Stimulated activated CD8-positive, alpha-beta memory T cell treated with anti-CD3 and anti-CD28 coated beads, Interleukin-12 subunit alpha, Interleukin-12 subunit beta, amount 100 ng/mL, for 24 hours (primary cell): ENCODE measurements around the gene PPP1R1B.
"Not testable (repeated sequence)": the region's sequence is repeated elsewhere in the genome, so short reads cannot be mapped to it uniquely, and the experiment has no call there.

Experiments
- DNase-seq: peaks from one replicate; pipeline ENCODE4 v3.0.0-alpha.2; 2020; ENCODE audit errors: extremely low read depth

Gene PPP1R1B

GRCh38 chr17:39626171-39627046 lies at the start of gene PPP1R1B:
Gene PPP1R1B, plus strand, starts transcription at chr17:39626952. Its CDS starts 441 bp downstream, at chr17:39627393.
- DNase-seq, result no peak

DNA sequence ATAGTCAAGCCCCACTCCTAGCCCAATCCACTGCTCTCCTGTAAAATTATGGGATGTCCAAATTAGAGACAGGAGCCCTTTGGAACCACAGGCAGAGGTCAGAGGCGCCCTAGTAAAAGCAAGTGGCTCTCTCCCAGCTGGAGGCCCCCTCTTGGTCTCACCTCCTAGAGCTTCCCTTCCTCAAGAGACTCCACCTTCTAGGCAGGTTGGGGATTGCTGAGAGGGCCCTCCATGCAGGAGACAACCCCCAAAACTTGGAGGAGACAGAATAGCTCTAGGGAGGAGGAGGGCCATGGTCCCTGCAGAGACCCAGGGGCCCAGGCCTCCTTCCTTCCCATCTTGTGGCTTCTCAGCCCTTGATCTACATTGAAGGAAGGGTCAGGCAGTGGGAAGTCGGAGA lies 48.5 kb upstream of the PPP1R1B start:
- DNase-seq, result no peak

DNA sequence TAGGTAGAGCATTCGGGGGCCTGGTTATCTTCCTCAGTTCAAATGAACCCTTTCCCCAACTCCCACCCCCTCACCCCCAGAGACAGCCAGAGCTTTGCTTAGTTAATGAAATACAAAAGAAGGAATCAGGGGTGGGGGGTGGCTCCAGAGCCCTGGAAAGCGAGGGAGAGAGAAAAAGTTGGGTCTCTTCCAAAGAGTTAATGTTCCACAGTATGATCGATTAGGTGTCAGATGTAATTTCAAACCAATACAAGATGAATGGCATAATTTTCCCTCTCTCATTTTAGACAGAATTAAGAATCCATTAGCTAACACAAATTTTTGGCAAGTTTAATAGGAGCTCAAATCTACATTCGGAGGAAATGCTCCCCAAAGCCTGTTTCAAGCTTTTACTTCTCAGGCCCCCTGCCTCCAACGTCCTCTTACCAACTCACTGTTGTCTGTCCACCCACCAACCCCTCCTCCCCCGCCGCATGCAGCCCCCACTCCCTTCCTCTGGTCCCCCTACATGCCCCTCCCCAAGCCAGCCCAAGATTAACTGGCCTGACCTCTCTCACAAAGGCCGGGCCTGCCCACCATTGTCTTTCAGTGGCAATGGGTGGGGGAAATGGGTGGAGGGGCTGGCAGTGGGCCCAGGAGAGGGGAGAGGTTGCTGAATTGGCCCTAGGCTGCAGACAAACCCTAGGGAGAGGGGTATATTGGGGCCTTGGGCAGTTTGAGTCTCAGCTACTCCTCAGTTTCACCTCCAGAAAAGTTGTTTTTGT lies 47.3 kb upstream of the PPP1R1B start:
- no peak for DNase-seq

DNA sequence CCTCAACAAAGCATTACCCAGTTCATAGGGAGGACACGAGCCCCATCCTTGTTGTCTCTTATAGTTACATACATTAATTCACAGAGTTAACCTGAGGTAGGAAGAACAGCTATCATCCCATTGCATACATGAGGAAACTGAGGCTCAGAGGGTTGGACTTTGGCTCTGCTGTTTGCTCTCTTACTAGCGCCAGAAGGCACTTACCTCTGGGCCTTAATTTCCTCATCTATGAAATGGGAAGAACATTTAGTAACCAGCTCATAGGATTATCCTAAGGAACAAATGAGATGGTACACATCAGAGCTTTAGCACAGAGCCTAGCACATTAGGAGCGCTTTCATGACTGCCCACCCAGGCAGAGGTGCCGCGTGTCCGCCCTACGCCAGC lies 46.7 kb upstream of the PPP1R1B start:
- no peak for DNase-seq

DNA sequence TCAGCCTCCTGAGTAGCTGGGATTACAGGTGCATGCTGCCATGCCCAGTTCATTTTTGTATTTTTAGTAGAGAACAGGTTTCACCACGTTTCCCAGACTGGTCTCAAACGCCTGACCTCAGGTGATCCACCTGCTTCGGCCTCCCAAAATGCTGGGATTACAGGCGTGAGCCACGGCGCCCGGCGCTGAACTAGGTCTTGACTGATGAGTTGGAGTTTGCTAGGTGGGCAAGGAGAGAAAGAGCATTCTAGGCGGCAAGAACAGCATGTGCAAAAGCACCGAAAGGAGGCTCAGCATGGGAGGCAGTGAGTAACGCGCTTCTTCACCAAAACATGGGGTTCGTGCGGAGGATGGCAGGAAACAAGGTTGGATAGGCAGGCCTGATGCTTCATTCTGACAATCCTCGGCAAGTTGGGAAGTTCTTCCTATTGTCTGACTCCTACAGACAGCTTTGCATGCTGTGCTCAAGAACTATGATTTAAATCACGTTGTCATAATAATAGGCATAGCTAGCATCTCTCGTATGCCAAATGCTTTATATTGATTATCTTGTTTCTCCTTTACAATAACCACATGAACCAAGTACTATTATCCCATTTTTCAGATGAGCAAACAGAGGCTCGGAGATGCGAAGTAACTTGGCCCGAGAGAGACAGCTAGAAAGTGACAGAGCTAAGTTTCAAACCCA lies 45.5 kb upstream of the PPP1R1B start:
- DNase-seq, result no peak

DNA sequence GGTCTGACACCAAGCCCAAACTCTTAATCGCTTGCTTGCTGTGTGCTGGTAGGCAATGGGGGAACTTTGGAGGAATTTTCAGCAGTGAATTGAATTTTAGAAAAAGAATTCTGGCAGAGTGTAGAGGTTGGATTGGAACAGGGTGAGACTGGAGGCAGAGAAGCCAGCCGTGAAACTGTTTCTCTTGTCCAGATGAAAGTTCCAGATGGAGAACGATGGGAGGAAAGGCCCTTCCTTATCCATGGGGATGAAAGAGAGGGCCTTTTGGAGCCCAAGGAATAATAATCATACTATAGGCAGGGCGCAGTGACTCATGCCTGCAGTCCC lies 45.0 kb upstream of the PPP1R1B start:
- no peak for DNase-seq

- DNase-seq, result no peak
These were observed 44.1 kb upstream of the PPP1R1B start for GRCh38 chr17:39582658-39583057.

GRCh38 chr17:39590180-39590579 lies 36.6 kb upstream of the PPP1R1B start:
- DNase-seq, result not testable (repeated sequence)

GRCh38 chr17:39591958-39592954 lies 34.5 kb upstream of the PPP1R1B start:
- no peak for DNase-seq

GRCh38 chr17:39593371-39593770 lies 33.4 kb upstream of the PPP1R1B start:
- no peak for DNase-seq

GRCh38 chr17:39595294-39595693 lies 31.5 kb upstream of the PPP1R1B start:
- no peak for DNase-seq

DNA sequence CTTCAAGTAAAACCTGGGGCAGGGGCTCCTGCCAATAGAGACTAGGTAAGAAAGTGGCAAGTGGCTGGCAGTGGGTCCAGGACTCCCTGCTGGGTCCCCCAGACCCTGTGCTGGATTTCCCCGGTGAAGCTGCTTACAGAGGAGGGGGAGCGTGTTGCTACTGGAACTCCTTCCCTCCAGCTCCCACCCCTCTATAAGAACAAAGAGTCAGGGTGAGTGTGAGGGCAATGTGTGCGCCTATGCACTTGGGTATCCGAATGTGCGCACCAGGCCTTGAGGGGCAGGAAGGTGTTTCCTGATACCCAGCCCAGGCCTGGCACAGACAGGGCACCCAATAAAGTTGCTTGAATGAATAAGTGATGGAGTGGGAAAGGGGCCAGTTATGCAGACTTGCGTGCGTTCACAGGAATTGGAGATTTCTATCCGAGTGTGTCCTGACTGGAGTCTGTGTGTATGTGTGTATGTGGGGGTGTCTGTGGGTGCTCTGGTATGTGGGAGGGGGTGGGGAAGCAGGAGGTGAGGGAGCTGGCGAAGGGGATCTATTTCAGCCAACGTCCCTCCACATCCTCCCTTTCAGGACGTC lies 30.7 kb upstream of the PPP1R1B start:
- DNase-seq, result no peak

DNA sequence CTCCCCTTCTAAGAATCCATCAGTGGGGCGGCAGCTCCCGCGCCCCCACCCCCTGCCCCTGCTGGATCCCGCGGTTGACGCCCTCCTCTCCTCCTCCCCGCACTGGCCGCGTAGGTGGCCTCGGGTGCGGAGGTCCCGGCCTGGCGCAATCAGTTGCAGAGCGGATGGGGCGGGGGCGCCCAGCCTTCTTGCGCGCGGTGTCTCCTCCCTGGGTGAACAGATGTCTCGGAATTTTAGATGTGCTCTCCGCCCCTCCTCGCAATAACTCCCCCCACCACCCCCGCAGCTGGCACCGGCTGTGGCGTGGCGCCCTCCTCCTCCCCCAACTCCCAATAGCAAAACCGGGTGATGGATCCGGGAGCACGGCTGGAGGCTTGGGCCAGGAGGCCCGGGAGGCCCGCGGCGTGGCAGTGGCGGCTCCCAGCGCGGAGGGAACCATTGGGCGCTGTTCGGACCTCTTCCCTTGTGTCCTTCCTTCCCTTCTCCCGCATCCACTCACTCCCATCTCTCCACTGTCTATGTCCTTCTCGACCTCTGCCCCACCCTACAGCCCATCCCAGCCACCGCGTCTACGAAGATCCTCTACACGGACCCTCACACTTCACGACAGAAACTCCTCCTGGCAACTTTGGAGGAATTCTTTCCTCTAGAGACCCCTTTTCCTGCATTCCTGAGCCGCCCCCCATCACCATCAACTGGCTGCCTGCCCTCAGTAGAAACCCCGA lies 30.0 kb upstream of the PPP1R1B start:
- DNase-seq, result no peak

- DNase-seq, result no peak
These were observed 29.2 kb upstream of the PPP1R1B start for GRCh38 chr17:39597372-39598046.

DNA sequence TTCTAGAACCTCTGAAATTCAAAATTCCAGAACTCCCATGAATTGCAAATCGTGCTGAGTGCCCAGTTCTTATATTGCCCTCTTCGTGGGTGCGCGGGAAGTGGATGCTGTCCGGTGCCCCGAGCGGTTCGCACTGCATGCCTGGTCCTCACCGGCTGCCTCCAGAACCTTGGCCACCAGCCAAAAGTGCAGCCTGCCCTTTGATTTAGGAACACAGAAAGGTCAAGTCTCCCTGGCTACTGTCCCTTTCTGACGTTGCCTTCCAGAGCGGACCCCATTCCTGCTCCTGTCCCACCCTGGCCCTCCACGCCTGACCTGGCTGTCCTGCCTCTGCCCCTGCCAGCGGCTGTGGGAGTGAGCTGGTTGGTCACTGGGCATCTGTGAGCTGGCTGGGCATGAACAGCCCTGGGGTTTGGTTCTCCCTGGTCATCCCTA lies 28.7 kb upstream of the PPP1R1B start:
- DNase-seq, result no peak

GRCh38 chr17:39598630-39599003 lies 28.1 kb upstream of the PPP1R1B start:
- no peak for DNase-seq

GRCh38 chr17:39599004-39599664 lies 27.6 kb upstream of the PPP1R1B start:
- no peak for DNase-seq

DNA sequence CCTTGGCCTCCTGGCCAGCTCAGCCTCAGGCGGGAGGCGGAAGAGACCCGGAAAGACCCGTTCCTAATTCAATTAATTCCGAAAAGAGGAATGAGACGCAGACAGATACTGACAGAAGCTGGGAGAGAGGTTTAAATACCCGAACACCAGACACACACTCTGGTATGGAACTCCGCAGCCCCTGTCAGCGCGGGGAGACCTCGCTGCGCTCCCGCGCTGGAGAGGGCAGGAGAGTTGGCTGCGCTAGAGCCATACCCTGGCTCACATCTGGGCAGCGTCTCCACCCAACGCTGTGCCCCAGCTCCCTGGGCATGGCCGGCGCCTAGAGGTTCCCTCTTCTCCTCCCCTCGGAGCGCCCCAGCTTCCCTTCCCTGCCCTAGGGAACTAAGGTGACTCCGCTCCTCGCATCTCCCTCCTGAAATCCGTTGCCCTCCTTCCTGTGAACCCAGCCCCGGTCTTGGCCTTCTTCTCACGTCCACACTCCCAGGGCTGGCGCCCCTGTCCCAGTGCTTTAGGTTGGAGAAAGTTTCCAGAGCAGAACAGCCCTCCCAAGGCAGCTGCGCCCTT lies 27.0 kb upstream of the PPP1R1B start:
- DNase-seq, result no peak
